SKM-1 treated with dmso at 0.1 percent for 144 hours (cell line): ENCODE results near the gene SPAG9.
A peak's percentile ranks its signal among the peaks of the same experiment; 100 is the strongest.
"Not testable (repeated sequence)": the region's sequence is repeated elsewhere in the genome, so short reads cannot be mapped to it uniquely, and the experiment has no call there.

Experiments used
- DNase-seq: peaks from one replicate; lab custom pipeline; 2025; ENCODE audit not compliant: unreplicated experiment; lab: John Stamatoyannopoulos, UW

Gene SPAG9

DNA sequence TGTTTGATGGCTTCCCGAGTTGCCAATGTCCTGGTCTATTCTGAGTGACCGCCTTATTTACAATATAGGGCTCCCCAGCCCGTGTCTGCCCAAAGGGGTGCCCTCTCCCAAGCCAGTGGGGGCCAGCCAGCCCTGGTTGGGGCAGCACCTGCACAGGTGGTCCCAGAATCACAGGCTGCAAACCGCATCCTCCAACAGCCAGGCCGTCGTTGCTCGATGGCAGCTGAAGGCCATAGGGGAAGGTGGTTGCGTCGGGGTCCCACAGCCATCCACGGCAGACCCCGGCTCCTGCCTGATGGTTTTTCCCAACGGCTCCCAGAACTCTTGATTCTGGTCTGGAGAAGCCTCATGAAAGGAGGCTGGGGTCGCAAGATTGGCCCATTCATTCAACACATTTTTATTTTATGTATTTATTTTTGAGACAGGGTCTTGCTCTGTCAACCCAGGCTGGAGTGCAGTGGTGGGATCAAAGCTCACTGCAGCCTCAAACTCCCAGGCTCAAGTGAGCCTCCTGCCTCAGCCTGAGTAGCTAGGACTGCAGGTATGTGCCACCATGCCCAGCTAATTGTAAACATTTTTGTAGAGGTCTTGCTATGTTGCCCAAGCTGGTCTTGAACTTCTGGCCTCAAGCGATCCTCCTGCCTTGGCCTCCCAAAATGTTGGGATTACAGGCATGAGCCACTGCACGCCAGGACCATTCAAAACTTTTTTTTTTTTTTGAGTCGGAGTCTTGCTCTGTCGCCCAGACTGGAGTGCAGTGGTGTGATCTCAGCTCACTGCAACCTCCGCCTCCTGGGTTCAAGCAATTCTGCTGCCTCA, 175.6 kb downstream of the SPAG9 start:
- no peak for DNase-seq

DNA sequence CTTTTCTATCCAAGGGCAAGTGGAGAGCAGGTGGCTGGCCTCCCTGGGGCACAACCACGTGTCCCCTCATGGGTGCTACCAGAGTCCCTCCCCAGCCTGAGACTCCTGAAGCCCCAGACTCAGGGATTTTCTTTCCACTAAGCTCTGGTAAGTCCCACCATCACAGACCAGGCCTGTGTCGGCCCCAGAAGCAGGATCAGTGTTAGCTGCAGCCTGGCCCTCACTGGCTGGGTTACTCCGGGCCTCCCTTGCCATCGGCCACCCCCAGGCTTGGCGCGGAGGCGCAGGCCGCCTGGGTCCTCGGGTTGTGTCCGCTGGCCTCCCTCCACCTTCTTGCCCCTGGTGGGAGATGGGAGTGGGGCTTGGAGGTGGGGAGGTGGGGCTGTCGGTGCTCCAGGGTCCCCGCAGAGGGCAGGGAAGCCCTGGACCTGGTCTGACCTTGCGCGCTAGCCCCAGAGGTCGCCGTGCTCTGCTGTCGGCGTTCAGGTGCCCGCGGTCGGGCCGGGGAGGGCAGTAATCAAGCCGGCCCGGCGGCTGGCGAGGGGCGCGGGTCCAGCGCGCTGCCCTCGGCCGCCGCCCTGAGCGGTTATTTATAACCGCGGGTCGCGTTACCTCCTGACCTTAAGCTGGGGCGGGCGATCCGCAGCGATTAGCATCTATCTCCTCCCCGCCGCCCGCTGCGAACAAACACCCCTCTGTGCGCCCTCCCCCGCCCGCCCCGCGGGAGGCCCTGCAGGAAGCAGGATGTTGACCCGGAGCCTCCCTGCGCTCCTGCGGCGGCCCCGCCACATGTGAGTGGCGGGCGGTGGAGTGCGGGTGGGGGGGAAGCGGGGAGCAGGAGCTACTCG, 176.4 kb downstream of the SPAG9 start:
- peak; percentile 32 for DNase-seq

GRCh38 chr17:50943575-50943933, 177.1 kb downstream of the SPAG9 start:
- DNase-seq: no peak

- not testable (repeated sequence) for DNase-seq
Observed at GRCh38 chr17:50941676-50942048, 179.0 kb downstream of the SPAG9 start.

GRCh38 chr17:50939795-50940684, 180.6 kb downstream of the SPAG9 start:
- no peak for DNase-seq

- no peak for DNase-seq
Observed at GRCh38 chr17:50939542-50939794, 181.2 kb downstream of the SPAG9 start.

GRCh38 chr17:50938821-50939541, 181.7 kb downstream of the SPAG9 start:
- DNase-seq: no peak

DNA sequence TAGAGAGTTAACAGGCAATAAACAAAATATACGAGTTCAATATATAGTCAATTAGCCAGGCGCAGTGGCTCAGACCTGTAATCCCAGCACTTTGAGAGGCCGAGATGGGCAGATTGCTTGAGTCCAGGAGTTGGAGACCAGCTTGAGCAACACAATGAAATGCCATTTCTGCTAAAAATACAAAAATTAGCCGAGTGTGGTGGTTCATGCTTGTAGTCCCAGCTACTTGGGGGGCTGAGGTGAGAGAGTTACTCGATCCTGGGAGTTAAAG, 184.7 kb downstream of the SPAG9 start:
- no peak for DNase-seq

GRCh38 chr17:50935221-50935995, 185.3 kb downstream of the SPAG9 start:
- no peak for DNase-seq

GRCh38 chr17:50934672-50935220, 185.9 kb downstream of the SPAG9 start:
- no peak for DNase-seq

GRCh38 chr17:50934161-50934560, 186.5 kb downstream of the SPAG9 start:
- DNase-seq: no peak

GRCh38 chr17:50931144-50931908, 189.3 kb downstream of the SPAG9 start:
- DNase-seq: peak; percentile 80

DNA sequence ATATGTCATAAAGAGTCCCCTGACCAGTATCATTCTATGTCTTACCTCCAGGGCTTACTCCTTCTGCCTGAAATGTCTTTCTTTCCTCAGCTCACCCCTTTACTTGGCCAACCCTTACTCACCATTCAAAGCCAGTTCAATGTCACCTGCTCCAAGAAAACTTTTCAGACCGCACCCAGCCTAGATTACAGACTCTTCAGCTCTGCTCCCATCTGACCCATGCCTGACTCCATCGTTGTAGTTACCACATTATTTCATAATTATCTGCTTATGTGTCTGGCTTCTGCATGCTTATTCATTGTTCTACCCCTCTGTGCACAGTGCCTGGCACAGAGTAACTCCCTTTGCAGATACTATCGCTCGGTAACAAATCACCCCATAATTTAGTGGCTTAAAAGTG, 192.0 kb downstream of the SPAG9 start:
- peak; percentile 31 for DNase-seq

DNA sequence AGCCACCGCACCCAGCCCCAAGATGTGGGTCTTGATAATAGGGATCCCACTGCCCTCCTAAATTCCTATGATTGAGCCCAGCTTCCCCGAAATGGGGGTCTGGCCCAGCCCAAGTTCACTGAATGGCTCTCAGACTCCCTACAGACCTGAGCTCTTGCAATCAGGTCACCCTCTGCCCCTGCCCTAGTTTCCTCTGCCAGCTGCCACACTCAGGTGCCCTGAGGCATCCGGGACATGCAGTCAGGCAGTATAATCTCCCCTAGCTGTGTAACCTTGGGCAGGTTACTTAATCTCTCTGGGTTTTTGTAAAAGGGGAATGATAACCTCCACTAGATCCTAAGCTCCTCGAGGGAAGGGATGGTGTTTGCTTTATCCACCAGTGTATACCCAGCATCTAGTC, 193.4 kb downstream of the SPAG9 start:
- no peak for DNase-seq

GRCh38 chr17:50926523-50926922, 194.1 kb downstream of the SPAG9 start:
- no peak for DNase-seq

GRCh38 chr17:50925296-50925891, 195.3 kb downstream of the SPAG9 start:
- no peak for DNase-seq

DNA sequence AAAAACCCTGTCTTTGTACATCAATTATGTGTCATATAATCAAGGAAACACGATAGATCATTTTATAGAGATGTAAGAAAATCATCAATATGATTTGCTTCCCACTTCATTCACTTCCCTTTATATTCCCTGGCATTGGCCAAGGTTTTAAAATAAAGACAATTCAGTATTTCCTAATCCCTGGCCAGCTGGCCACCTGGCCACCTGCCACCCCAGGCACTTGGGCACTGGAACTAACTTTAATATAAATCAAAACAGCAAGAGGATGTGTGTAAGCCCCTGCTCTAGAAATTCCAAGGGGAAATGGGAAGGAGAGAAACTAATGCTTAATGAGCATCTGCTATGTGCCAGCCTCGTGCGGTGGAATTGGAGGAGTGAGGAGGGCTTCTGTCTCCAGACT, 195.9 kb downstream of the SPAG9 start:
- no peak for DNase-seq

GRCh38 chr17:50924300-50924699, 196.4 kb downstream of the SPAG9 start:
- no peak for DNase-seq

DNA sequence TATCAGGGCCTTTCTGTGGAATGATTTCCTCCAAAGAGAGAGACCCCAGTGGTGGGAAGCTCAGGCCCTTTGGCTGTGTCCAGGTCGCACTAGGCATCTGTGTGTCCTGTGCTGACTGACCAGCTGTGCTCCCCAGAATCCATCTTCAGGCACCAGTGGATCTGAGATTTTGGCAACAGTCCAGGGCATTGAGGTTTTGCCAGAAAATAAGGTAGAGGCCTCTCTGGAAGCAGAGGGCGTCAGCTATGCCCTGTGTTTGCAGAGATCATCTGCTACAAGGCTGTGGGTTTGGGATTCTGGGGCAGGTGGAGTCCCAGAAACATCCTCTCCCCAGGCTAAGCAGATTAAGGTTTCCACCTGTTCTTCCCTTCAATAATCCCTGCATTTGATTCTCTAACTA, 197.1 kb downstream of the SPAG9 start:
- no peak for DNase-seq
